GM18907 (cell line): Measurements from ENCODE around the gene ZC2HC1C.

Experiments used
- ATAC-seq: cut with Tn5 transposase; IDR thresholded peaks from one replicate; pipeline ENCODE4 v1.9.1; 2021; ENCODE audit warnings: mild to moderate bottlenecking, moderate library complexity; ENCODE audit not compliant: unreplicated experiment

The ZC2HC1C gene

GRCh38 chr14:75128596-75128990 is 59.2 kb downstream of the ZC2HC1C start:
- ATAC-seq = no peak
